Measurements from ENCODE around the gene NLK. TPM values are rescaled to one million over a fixed set of nuclear protein-coding genes. Genes with fewer than 3 reads are reported as not detected.
A peak's percentile ranks its signal among the peaks of the same experiment; 100 is the strongest.

The NLK gene
- total RNA-seq, 1 donor from 2014 or later = 26.3 TPM

GRCh38 chr17:28221751-28222414, 179.4 kb downstream of the NLK start:
- Histone ChIP-seq H3K9me3 (replicated peaks) (no peaks in the 10 kb centered on the region), H3K4me1 (no peaks in the 10 kb centered on the region), H3K27ac (replicated peaks) (no peak overlapping the region), H3K27me3 (ENCODE audit: low read depth) (peaks cover 6% of the 10 kb centered on the region), H3K4me3 (no peak overlapping the region), H3K36me3 (no peaks in the 10 kb centered on the region)
- intact Hi-C loops (cut with micrococcal nuclease) = no loop called here
- no peak for TF ChIP-seq CTCF (IDR thresholded peaks at IDR 0.05; ENCODE audit: borderline replicate concordance)
- no peak for DNase-seq

GRCh38 chr17:28225271-28225670, 182.8 kb downstream of the NLK start:
- H3K36me3 ChIP-seq = no peaks in the 10 kb centered on the region
- peaks cover 14% of the 10 kb centered on the region for H3K4me1 ChIP-seq
- intact Hi-C loops (cut with micrococcal nuclease) = no loop called here
- H3K27ac ChIP-seq (replicated peaks) = no peak overlapping the region
- peak; percentile 24 for DNase-seq
- H3K27me3 ChIP-seq (ENCODE audit: low read depth) = peaks cover 40% of the 10 kb centered on the region
- TF ChIP-seq CTCF (IDR thresholded peaks at IDR 0.05; ENCODE audit: borderline replicate concordance) = no peak
- no peak overlapping the region for H3K4me3 ChIP-seq
- no peaks in the 10 kb centered on the region for H3K9me3 ChIP-seq (replicated peaks)

GRCh38 chr17:28225867-28226266, 183.4 kb downstream of the NLK start:
- no peak overlapping the region for H3K27ac ChIP-seq (replicated peaks)
- no peaks in the 10 kb centered on the region for H3K36me3 ChIP-seq
- H3K9me3 ChIP-seq (replicated peaks) = no peaks in the 10 kb centered on the region
- DNase-seq = no peak
- no peak for TF ChIP-seq CTCF (IDR thresholded peaks at IDR 0.05; ENCODE audit: borderline replicate concordance)
- peaks cover 14% of the 10 kb centered on the region for H3K4me1 ChIP-seq
- intact Hi-C loops (cut with micrococcal nuclease) = no loop called here
- peaks cover 46% of the 10 kb centered on the region for H3K27me3 ChIP-seq (ENCODE audit: low read depth)
- no peak overlapping the region for H3K4me3 ChIP-seq

- peaks cover 53% of the 10 kb centered on the region for H3K27me3 ChIP-seq (ENCODE audit: low read depth)
- peaks cover 14% of the 10 kb centered on the region for H3K4me1 ChIP-seq
- peak overlapping the region; percentile 56 for H3K4me3 ChIP-seq
- intact Hi-C loops (cut with micrococcal nuclease) = no loop called here
- no peak for TF ChIP-seq CTCF (IDR thresholded peaks at IDR 0.05; ENCODE audit: borderline replicate concordance)
- no peaks in the 10 kb centered on the region for H3K36me3 ChIP-seq
- H3K9me3 ChIP-seq (replicated peaks) = no peaks in the 10 kb centered on the region
- DNase-seq = no peak
- H3K27ac ChIP-seq (replicated peaks) = no peak overlapping the region
These were observed 184.3 kb downstream of the NLK start for GRCh38 chr17:28226563-28227315.

- intact Hi-C loops (cut with micrococcal nuclease) = no loop called here
- no peak overlapping the region for H3K27ac ChIP-seq (replicated peaks)
- no peak for TF ChIP-seq CTCF (IDR thresholded peaks at IDR 0.05; ENCODE audit: borderline replicate concordance)
- H3K9me3 ChIP-seq (replicated peaks) = no peaks in the 10 kb centered on the region
- no peak for DNase-seq
- peak overlapping the region; percentile 56 for H3K4me3 ChIP-seq
- H3K27me3 ChIP-seq (ENCODE audit: low read depth) = peaks cover 59% of the 10 kb centered on the region
- H3K36me3 ChIP-seq = no peaks in the 10 kb centered on the region
- peaks cover 14% of the 10 kb centered on the region for H3K4me1 ChIP-seq
These were observed 185.0 kb downstream of the NLK start for GRCh38 chr17:28227316-28228108.
